Activated CD8-positive, alpha-beta memory T cell treated with anti-CD3 and anti-CD28 coated beads, Interleukin-2, amount 50 U/mL, for 4 hours (primary cell): ENCODE measurements around the gene CELF3.

Experiments
- DNase-seq: peaks from one replicate; pipeline ENCODE4 v3.0.0-alpha.2; 2020

The CELF3 gene

GRCh38 chr1:151720554-151720953 is 4.0 kb upstream of the CELF3 start:
- DNase-seq: no peak

GRCh38 chr1:151720125-151720524 is 3.5 kb upstream of the CELF3 start:
- no peak for DNase-seq

GRCh38 chr1:151718666-151719065 is 2.1 kb upstream of the CELF3 start:
- no peak for DNase-seq

- DNase-seq: no peak
These were observed 1.4 kb upstream of the CELF3 start for GRCh38 chr1:151718011-151718431.

GRCh38 chr1:151716405-151716762 is 219 bp downstream of the CELF3 start:
- DNase-seq: no peak

- no peak for DNase-seq
These were observed 738 bp downstream of the CELF3 start for GRCh38 chr1:151715726-151716404.

- no peak for DNase-seq
These were observed 1.5 kb downstream of the CELF3 start for GRCh38 chr1:151714820-151715725.

- no peak for DNase-seq
These were observed 2.7 kb downstream of the CELF3 start for GRCh38 chr1:151713874-151714273.

- no peak for DNase-seq
These were observed 3.6 kb downstream of the CELF3 start for GRCh38 chr1:151713044-151713443.

- DNase-seq: no peak
These were observed 4.7 kb downstream of the CELF3 start for GRCh38 chr1:151711951-151712350.

- DNase-seq: no peak
These were observed 5.4 kb downstream of the CELF3 start for GRCh38 chr1:151711044-151711800.

- no peak for DNase-seq
These were observed 6.3 kb downstream of the CELF3 start for GRCh38 chr1:151710187-151710840.

- DNase-seq: no peak
These were observed 7.7 kb downstream of the CELF3 start for GRCh38 chr1:151708891-151709290.

GRCh38 chr1:151707541-151708065 is 9.0 kb downstream of the CELF3 start:
- no peak for DNase-seq

- DNase-seq: no peak
These were observed 9.9 kb downstream of the CELF3 start for GRCh38 chr1:151706464-151707415.

- DNase-seq: no peak
These were observed 10.7 kb downstream of the CELF3 start for GRCh38 chr1:151705753-151706463.

- no peak for DNase-seq
These were observed 11.5 kb downstream of the CELF3 start for GRCh38 chr1:151705146-151705545.

GRCh38 chr1:151704246-151704645 is 12.4 kb downstream of the CELF3 start:
- no peak for DNase-seq

- no peak for DNase-seq
These were observed 12.8 kb downstream of the CELF3 start for GRCh38 chr1:151703813-151704212.

- no peak for DNase-seq
These were observed 13.7 kb downstream of the CELF3 start for GRCh38 chr1:151702936-151703335.

- DNase-seq: no peak
These were observed 15.1 kb downstream of the CELF3 start for GRCh38 chr1:151701515-151701914.
